Measurements from ENCODE around the gene SASH1.

DNA sequence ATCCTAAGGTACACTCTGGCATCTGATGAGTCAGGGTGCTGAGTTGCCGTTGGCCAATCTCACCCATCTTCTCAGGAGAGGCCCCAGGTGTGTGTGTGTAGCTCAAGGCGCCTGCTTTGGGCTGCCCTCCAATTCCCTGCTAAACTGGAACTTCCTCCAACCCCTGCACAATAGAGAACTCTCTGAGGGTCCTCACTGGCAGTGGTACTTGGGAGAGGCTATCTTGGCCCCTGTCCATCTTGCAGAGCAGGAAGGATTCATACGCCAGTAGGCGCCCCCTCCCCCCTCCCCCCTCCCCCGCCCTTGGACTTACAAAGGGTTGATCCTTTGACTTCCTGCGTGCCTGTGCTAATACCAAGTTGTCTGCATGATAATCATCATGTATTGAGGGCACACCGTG lies 173.6 kb downstream of the SASH1 start:
- TF ChIP-seq EZH2 (IDR thresholded peaks at IDR 0.05; ENCODE audit: insufficient read depth, poor library complexity, severe bottlenecking) (no peak), EZH2phosphoT487 (IDR thresholded peaks at IDR 0.05; ENCODE audit: insufficient read depth, low read depth) (no peak)

All from GM23248 (cell line).